ENCODE data around the gene TMCC3. TPM values are rescaled to one million over a fixed set of nuclear protein-coding genes. Genes with fewer than 3 reads are reported as not detected.

TMCC3 gene
- total RNA-seq, 1 donor, result 0.72 TPM

DNA sequence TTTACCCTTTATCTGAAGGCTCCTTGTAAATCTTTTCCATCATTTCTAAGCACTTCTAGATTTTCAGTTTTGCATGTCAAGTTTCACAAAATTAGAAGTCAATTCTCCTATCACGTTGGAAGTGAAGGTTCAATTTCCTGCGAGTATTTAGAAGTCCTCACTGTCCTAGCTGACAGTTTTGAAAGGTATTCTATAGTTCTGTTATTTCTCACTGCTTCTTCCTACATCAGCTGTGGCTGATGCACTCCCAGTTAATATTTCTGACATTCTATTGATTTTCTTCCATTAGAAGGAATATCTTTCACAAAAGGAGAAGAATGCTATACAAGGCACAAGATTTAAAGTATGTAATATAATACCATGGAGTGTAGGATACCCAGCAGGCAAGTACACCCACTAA lies 15.8 kb upstream of the TMCC3 start:
- no peak for DNase-seq (ENCODE audit: low read depth)
- no peak overlapping the region for H3K4me3 ChIP-seq (ENCODE audit: low read depth, low read length)
- TF ChIP-seq, protein P1, sequence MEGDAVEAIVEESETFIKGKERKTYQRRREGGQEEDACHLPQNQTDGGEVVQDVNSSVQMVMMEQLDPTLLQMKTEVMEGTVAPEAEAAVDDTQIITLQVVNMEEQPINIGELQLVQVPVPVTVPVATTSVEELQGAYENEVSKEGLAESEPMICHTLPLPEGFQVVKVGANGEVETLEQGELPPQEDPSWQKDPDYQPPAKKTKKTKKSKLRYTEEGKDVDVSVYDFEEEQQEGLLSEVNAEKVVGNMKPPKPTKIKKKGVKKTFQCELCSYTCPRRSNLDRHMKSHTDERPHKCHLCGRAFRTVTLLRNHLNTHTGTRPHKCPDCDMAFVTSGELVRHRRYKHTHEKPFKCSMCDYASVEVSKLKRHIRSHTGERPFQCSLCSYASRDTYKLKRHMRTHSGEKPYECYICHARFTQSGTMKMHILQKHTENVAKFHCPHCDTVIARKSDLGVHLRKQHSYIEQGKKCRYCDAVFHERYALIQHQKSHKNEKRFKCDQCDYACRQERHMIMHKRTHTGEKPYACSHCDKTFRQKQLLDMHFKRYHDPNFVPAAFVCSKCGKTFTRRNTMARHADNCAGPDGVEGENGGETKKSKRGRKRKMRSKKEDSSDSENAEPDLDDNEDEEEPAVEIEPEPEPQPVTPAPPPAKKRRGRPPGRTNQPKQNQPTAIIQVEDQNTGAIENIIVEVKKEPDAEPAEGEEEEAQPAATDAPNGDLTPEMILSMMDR (IDR thresholded peaks at IDR 0.05; ENCODE audit: insufficient read depth, low read length), result no peak

DNA sequence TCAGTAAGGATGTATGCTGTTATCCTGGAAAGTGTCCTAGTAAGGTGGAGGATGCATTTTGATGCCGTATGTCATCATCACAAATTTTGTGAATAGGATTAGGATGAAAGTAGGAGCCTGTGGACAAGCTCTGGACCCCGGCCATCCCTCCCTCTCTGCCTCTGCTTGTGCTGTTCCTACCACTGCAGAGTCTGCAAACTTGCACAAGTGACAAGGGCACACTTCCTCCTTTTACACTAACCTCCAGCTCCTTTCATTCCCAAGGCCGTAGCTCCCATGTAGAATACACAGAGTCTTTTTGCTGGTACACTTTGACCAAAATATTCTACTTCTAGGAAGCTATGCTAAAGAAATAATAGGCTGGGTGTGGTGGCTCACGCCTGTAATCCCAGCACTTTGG lies 13.3 kb upstream of the TMCC3 start:
- TF ChIP-seq, protein P1 (IDR thresholded peaks at IDR 0.05; ENCODE audit: insufficient read depth, low read length), result no peak
- DNase-seq (ENCODE audit: low read depth), result no peak

DNA sequence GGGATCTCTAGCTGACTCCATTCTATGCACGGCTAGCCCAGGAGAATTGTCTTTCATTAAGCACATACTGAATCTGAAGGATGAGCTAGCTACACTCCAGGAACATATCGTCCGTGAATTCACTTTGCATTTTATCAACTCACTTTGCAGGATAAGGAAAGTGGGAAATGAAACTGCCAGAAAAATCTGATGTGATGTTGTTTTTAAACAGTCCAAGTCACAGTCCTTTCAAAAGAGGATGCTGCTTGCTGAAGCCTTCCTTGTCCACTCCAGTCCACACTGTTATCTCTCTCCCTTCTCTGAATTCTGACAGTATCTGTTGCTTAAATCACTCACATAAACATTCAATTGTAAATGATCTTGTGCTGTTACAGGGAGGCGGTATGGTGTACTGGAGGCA lies 12.7 kb upstream of the TMCC3 start:
- TF ChIP-seq, protein P1 (IDR thresholded peaks at IDR 0.05; ENCODE audit: insufficient read depth, low read length), result no peak
- no peak for DNase-seq (ENCODE audit: low read depth)
- no peak overlapping the region for H3K4me3 ChIP-seq (ENCODE audit: low read depth, low read length)

More for the DNA sequence above, 13.3 kb upstream of the TMCC3 start:
- no peak overlapping the region for H3K4me3 ChIP-seq (ENCODE audit: low read depth, low read length)

DNA sequence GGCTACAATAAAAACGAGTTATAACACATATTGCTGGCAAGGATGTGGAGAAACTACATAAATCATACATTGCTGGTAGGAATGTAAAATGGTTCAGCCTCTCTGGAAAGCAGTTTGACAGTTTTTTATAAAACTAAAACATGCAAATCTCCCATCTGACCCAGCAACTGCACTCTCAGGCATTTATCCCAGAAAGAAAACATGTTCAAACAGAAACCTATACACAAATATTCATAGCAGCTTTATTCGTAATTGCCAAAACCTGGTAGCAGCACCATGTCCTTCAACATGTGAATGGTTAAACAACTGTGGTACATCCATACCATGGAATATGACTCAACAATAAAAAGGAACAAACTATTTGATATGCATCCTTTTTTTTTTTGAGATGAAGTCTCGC lies 10.1 kb upstream of the TMCC3 start:
- DNase-seq (ENCODE audit: low read depth), result no peak

DNA sequence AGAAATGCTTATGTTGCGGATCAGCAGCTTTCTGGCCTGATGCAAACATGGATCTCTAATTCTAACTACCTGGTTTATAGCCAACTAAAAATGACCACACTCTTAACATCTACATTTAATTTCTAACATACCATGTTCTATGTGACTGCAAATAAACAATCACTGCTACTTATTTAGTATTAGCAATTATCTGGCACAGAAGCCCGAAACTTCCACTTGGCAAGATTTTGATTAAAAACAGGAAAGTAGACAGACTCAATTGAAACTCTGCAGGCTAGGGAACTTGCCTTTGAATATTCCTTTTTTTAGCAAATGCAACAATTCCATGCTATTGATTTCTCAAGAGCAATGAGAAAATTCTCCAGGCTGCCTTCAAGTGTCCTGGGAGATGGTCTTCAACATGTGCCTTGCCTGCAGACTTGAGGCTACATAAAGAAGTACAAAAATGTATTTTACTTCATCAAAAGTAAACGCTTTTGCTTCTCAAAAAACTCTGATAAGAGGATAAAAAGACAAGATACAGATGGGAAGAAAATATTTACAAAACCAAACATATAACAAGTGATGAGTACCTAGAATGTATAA lies 9.1 kb upstream of the TMCC3 start:
- TF ChIP-seq, protein P1 (IDR thresholded peaks at IDR 0.05; ENCODE audit: insufficient read depth, low read length), result no peak
- DNase-seq (ENCODE audit: low read depth), result no peak
- H3K4me3 ChIP-seq (ENCODE audit: low read depth, low read length), result no peak overlapping the region

More for the DNA sequence above, 10.1 kb upstream of the TMCC3 start:
- TF ChIP-seq, protein P1 (IDR thresholded peaks at IDR 0.05; ENCODE audit: insufficient read depth, low read length), result no peak
- H3K4me3 ChIP-seq (ENCODE audit: low read depth, low read length), result no peak overlapping the region

DNA sequence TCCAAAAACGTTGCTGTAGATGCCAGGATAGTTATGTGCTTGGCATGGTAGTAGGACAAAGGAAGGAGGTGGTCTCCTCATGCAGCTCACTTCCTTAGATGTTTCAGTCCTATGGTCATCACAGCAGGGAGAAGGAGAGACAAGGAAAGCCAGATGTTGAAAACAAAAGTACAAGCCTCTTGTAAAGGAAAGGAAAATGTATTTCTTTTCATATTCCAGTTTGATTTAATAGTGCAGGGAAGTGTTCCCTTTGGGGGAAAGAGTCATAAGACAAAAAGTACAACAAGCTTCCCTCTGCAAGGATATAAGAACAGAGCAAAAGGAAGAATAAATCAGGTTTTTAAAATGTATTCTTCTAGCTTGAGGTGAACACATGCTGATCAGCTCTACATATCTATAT lies 8.6 kb upstream of the TMCC3 start:
- no peak for DNase-seq (ENCODE audit: low read depth)
- H3K4me3 ChIP-seq (ENCODE audit: low read depth, low read length), result no peak overlapping the region
- TF ChIP-seq, protein P1 (IDR thresholded peaks at IDR 0.05; ENCODE audit: insufficient read depth, low read length), result no peak

DNA sequence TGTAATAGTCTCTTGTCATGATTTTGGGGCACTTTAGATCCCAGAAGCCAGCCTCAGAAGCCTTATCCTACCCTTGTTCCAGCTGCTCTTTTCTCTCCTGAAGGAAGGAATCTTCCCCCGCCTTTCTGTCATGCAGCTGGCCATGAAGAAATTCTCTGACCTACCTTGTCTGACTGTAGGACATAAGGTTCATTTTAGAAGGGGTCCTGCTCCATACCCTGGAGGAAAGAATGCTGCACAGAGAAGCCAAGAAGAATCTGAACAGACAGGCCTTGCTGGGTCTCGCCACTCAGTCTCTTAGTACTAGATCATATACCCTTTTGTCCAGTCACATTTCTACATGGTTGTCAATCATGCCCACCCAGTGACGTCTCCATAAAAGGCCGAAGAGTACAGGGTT lies 6.2 kb upstream of the TMCC3 start:
- DNase-seq (ENCODE audit: low read depth), result no peak
- TF ChIP-seq, protein P1 (IDR thresholded peaks at IDR 0.05; ENCODE audit: insufficient read depth, low read length), result no peak

More for the DNA sequence above, 6.2 kb upstream of the TMCC3 start:
- no peak overlapping the region for H3K4me3 ChIP-seq (ENCODE audit: low read depth, low read length)

Data from fibroblast of the aortic adventitia (primary cell).